T-helper 1 cell treated with Interleukin-12 subunit alpha and Interleukin-12 subunit beta and Interleukin-4 antibody, amounts not matched to agents 30 μg/mL and 1 μg/mL, for 36 hours (primary cell): ENCODE results near the gene TLE4.

Source experiments
- H3K27ac Mint-ChIP-seq: one replicate; pipeline ENCODE4 v1.8.0; 2021; ENCODE audit warnings: mild to moderate bottlenecking, mixed read lengths
- H3K27me3 Mint-ChIP-seq: one replicate; pipeline ENCODE4 v1.8.0; 2021; ENCODE audit warnings: low read depth, mixed read lengths
- H3K36me3 Mint-ChIP-seq: one replicate; pipeline ENCODE4 v1.8.0; 2021; ENCODE audit warnings: low read depth, mixed read lengths
- H3K4me1 Mint-ChIP-seq: one replicate; pipeline ENCODE4 v1.8.0; 2021; ENCODE audit warnings: low read depth, mixed read lengths
- H3K4me3 Mint-ChIP-seq: one replicate; pipeline ENCODE4 v1.8.0; 2021; ENCODE audit warnings: mild to moderate bottlenecking, moderate library complexity, mixed read lengths
- H3K9me3 Mint-ChIP-seq: one replicate; pipeline ENCODE4 v1.8.0; 2021; ENCODE audit warnings: mixed read lengths

Gene TLE4

DNA sequence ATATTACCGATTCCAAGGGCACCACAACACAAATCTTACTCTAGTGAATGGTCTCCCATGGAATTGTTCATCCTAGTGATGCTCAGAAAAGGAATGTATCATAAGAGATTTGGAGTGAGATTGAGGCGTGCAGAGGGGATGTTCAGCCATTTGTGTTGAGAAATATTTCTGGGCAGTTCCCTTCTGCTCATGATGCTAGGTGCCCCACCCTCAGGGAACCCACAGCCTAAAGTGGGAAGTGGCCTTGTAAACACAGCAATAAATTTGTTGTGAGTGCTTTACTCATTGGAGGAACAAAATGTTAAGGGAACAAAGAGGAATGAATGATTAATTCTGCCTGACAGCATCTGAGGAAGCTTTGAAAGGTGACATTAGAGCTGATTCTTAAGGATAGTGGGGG is 129.9 kb downstream of the TLE4 start:
- no peaks in the 10 kb centered on the region for H3K27me3 Mint-ChIP-seq
- H3K36me3 Mint-ChIP-seq = peaks cover 12% of the 10 kb centered on the region
- H3K4me1 Mint-ChIP-seq = peaks cover 9% of the 10 kb centered on the region
- H3K27ac Mint-ChIP-seq = no peak overlapping the region
- H3K9me3 Mint-ChIP-seq = no peaks in the 10 kb centered on the region
- no peak overlapping the region for H3K4me3 Mint-ChIP-seq

DNA sequence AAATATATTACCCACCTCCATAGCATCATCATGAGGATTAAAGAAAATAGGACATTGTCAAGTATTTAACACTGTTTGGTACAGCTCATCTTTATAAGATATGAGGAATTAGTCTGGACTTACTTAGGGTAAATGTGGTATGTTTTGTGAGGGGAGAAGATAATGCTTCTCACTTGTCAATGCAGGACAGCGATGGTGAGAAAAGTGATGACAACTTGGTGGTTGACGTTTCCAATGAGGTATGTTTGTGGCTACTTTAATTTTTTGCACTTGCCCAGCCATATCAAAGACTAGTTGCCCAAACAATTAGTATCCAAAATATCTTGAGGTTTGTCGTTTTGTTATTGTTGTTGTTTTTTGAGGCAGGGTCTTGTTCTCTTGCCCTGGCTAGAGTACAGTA is 133.9 kb downstream of the TLE4 start:
- H3K4me1 Mint-ChIP-seq = peaks cover 9% of the 10 kb centered on the region
- no peaks in the 10 kb centered on the region for H3K27me3 Mint-ChIP-seq
- H3K4me3 Mint-ChIP-seq = no peak overlapping the region
- no peak overlapping the region for H3K27ac Mint-ChIP-seq
- no peaks in the 10 kb centered on the region for H3K9me3 Mint-ChIP-seq
- H3K36me3 Mint-ChIP-seq = peaks cover 21% of the 10 kb centered on the region

DNA sequence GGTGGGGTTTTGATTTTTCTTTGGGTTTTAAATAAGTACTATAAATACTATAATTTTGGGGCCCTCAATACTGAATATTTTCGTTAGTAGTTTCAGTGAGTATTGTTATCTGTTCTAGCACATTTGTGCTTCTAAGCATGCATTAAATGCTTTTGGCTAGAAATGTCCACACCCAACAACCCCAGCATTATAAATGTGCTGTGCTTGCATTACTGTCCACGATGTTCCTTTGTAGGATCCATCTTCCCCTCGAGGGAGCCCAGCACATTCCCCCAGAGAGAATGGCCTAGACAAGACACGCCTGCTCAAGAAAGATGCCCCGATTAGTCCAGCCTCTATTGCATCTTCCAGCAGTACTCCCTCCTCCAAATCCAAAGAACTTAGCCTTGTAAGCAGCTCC is 134.7 kb downstream of the TLE4 start:
- Mint-ChIP-seq H3K27ac (no peak overlapping the region), H3K4me1 (peaks cover 8% of the 10 kb centered on the region), H3K4me3 (no peak overlapping the region), H3K9me3 (no peaks in the 10 kb centered on the region), H3K27me3 (no peaks in the 10 kb centered on the region), H3K36me3 (peaks cover 25% of the 10 kb centered on the region)

DNA sequence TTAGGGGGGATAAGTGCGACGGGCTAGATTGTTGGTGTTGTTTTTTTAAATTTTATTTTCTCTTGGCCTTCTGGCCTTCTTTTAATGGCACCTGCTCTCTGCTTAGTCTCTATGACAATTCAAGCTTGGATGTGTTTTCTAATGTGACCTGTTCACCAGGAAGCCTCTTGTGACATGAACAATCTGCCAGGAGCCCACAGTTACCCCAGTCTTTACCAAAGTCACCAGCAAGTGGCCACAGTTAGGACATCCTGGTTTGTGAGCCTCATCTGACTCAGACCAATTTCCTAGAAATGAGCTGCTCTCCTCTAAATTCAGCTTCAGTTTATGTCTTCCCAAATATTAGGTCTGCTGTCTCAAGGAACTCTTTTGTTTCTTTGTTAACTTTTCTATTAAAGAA is 135.8 kb downstream of the TLE4 start:
- peaks cover 25% of the 10 kb centered on the region for H3K36me3 Mint-ChIP-seq
- no peak overlapping the region for H3K4me3 Mint-ChIP-seq
- H3K27ac Mint-ChIP-seq = no peak overlapping the region
- no peaks in the 10 kb centered on the region for H3K27me3 Mint-ChIP-seq
- no peaks in the 10 kb centered on the region for H3K9me3 Mint-ChIP-seq
- peaks cover 8% of the 10 kb centered on the region for H3K4me1 Mint-ChIP-seq

DNA sequence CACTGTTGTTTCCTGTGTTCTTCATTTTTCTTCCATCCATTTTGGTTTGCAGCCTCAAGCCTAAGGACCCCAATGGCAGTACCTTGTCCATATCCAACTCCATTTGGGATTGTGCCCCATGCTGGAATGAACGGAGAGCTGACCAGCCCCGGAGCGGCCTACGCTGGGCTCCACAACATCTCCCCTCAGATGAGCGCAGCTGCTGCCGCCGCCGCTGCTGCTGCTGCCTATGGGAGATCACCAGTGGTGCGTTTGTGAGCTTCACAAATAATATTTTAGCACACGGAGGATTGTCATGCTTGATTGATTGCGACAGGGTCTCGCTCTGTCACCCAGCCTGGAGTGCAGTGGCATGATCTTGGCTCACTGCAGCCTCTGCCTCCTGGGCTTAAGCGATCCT is 136.8 kb downstream of the TLE4 start:
- peaks cover 8% of the 10 kb centered on the region for H3K4me1 Mint-ChIP-seq
- H3K4me3 Mint-ChIP-seq = no peak overlapping the region
- H3K27ac Mint-ChIP-seq = no peak overlapping the region
- no peaks in the 10 kb centered on the region for H3K27me3 Mint-ChIP-seq
- peaks cover 26% of the 10 kb centered on the region for H3K36me3 Mint-ChIP-seq
- no peaks in the 10 kb centered on the region for H3K9me3 Mint-ChIP-seq

DNA sequence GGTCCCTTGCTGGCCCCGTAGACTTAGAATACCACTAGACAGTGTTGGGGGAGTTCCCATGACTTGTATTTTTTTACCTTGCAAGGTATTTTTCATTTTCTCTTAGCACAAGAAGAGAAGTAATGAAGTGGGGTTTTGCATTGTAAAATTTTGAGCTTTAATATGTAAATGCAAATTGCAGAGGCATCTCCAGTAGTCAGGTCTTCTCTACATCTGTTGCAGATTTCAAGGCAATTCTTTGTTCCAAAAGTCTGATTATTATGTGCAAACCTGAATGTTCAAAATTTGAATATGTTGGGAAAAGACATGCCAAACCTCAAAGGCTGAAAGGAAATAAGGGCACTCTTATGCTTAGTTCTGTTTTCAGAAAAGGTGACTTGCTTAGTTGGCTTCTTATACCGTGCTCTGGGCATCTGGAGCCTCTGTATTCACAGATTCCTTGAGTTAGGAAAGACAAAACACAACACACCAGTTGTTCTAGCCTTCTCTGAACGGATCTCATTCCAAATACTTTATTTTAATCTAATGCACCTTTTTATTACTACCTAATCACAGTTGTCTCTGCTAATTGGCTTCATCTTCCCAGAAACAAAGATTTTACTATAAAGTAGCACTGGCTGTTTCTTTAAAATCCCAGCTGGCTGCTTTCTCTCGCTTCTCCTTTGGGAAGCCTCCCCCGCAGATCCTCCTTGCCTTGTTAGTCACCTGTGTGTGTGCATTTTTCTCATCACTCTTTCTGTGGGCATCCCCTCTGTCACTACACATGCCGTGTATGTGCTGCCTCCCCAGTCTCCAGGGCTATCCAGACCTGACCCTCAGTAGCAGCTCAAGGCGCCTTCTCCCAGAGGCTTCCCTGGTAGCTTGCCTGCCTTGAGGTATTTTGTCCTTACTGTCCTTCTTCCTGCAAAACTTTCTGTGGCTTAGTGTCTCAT is 138.2 kb downstream of the TLE4 start:
- Mint-ChIP-seq H3K4me3 (no peak overlapping the region), H3K4me1 (peaks cover 8% of the 10 kb centered on the region), H3K27me3 (no peaks in the 10 kb centered on the region), H3K36me3 (peaks cover 30% of the 10 kb centered on the region), H3K9me3 (no peaks in the 10 kb centered on the region), H3K27ac (no peak overlapping the region)

DNA sequence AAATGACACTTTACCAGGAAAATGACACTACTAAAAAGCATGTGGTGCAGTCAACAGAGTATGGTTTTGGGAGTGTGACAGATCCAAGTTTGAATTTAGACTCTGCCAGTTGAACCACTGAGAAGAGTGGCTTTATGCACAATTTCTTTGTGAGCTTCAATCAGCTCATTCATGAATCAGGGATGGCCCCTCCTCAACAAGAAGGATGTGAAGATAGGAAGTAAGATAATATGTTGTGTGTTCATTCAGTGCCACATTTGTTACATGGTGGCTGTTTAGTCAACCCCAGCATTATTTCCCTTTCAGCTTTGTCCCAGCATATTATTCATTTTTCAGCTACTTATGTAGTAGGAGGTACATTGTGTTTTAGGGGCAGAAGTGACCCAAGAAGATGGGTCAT is 140.1 kb downstream of the TLE4 start:
- Mint-ChIP-seq H3K4me1 (peaks cover 8% of the 10 kb centered on the region), H3K4me3 (no peak overlapping the region), H3K9me3 (no peaks in the 10 kb centered on the region), H3K27ac (no peak overlapping the region), H3K36me3 (peaks cover 18% of the 10 kb centered on the region), H3K27me3 (no peaks in the 10 kb centered on the region)

DNA sequence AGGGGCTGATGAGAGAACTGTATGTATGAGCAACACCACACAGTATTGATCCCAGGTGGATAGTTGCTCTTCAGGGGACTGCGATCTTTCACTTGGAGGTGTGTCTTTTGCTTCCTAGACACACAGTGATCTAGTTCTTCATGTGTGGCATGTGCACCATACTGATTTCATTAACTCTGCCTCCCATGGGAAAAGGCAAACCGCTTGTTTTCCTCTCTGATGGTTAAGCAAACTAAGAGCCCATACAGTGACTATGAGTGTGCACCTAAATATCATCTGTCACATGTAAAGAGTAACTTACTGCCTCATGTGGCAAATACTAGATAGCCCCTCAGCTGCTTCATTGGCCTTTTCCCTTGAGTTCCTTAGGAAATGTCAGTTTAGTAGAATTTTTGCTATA is 147.3 kb downstream of the TLE4 start:
- H3K9me3 Mint-ChIP-seq = no peaks in the 10 kb centered on the region
- H3K4me1 Mint-ChIP-seq = no peaks in the 10 kb centered on the region
- H3K27ac Mint-ChIP-seq = no peak overlapping the region
- H3K4me3 Mint-ChIP-seq = no peak overlapping the region
- peaks cover 38% of the 10 kb centered on the region for H3K36me3 Mint-ChIP-seq
- H3K27me3 Mint-ChIP-seq = no peaks in the 10 kb centered on the region

DNA sequence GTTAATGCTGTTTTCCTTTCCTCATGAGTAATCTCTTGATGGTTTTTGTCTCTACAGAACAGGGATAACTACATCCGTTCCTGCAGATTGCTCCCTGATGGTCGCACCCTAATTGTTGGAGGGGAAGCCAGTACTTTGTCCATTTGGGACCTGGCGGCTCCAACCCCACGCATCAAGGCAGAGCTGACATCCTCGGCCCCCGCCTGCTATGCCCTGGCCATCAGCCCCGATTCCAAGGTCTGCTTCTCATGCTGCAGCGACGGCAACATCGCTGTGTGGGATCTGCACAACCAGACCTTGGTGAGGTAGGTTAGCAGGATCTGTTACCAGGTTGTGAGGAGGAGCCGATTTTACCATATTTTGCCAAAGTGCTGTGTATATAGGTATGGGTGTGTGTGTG is 148.2 kb downstream of the TLE4 start:
- H3K4me3 Mint-ChIP-seq = no peak overlapping the region
- H3K9me3 Mint-ChIP-seq = no peaks in the 10 kb centered on the region
- H3K4me1 Mint-ChIP-seq = no peaks in the 10 kb centered on the region
- peaks cover 37% of the 10 kb centered on the region for H3K36me3 Mint-ChIP-seq
- H3K27me3 Mint-ChIP-seq = no peaks in the 10 kb centered on the region
- H3K27ac Mint-ChIP-seq = no peak overlapping the region

DNA sequence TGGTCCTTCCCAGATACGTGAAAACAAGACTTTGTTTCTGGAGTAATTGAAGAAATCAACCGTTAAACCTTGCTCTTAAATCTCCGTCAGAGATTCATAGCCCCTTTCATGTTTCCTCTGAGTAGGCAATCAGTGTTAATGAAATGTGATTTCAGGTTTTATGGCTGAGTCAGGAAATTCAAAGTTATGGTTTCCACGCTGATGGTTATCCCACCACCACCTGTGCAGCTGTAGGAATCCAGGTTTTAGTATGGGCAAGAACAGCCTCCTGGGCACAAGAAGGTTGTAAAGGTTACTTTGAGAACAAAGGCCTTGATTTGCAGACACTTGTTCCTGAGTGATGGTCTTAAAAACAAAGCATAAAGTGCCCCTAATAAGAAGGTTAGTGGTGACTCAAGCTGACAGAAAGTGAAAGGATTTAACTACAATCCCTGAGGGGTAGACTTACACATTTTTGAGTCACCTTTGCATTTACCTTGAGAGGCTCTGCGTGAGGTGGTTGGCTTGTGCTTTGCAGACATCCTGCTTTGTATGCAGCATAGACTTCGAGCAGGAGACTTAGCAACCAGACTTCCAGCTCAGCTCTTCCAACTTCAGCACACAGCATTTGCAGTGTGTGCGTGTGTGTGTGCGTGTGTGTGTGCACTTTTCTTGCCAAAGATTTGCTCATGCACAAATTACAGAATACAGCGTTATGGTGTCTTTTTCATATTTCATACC is 159.6 kb downstream of the TLE4 start:
- Mint-ChIP-seq H3K4me1 (peaks cover 2% of the 10 kb centered on the region), H3K36me3 (peaks cover 12% of the 10 kb centered on the region), H3K27me3 (no peaks in the 10 kb centered on the region), H3K27ac (no peak overlapping the region), H3K9me3 (peaks cover 14% of the 10 kb centered on the region), H3K4me3 (no peak overlapping the region)

DNA sequence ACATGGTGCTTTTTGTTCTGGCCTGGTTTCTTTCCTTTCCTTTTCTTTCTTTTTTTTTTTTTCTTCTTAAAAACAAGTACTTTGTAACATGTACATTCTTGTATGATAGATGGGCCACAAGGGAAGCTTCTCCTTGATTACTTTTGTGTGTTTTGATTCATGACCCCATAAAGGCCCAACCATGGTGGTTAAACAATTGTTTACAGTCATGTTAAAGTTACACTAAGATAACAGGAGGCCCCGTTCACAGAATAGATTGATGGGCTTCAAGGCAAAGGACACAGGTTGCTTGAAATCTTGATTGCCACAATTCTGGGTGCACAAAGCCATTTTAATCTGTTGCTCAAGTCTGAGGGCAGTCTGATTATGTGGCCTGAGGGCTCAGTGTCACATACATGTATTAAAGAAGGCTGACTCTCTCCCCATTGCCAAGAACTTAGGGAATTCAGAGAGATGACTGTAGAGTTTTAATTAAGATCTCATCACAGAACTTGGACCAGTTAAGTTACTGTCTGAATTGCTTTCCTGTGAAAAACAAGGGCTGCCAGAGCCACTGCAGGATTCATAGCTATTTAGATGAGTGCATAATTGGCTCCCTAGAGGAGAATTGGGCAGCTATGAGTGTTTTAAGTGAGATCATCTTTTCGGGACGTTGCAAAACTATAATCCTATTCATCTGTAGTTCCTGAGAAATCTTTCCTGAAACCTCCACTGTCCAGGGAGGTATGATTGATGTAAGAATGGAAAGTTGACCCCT is 163.4 kb downstream of the TLE4 start:
- H3K9me3 Mint-ChIP-seq = peaks cover 14% of the 10 kb centered on the region
- H3K27me3 Mint-ChIP-seq = no peaks in the 10 kb centered on the region
- H3K36me3 Mint-ChIP-seq = peaks cover 4% of the 10 kb centered on the region
- H3K4me3 Mint-ChIP-seq = no peak overlapping the region
- no peak overlapping the region for H3K27ac Mint-ChIP-seq
- H3K4me1 Mint-ChIP-seq = peaks cover 2% of the 10 kb centered on the region

DNA sequence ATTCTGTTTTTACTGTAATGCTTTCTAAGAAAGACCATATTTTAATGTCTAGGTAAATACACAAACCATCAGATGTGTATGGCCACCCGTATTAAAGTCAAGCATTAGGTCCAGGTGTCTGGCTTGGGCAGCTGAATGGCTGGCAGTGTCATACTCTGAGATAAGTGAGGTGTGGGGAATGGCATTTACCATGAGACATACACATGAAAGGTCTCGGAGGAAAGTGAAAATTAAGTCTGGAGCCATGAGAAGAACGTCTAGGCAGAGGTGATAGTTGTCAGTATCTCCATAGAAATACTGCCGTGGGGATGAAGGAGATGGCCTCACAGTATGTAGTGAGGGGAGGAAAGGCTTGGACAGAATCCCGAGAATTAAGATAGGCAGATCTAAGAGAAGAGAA is 164.3 kb downstream of the TLE4 start:
- peaks cover 2% of the 10 kb centered on the region for H3K4me1 Mint-ChIP-seq
- no peak overlapping the region for H3K4me3 Mint-ChIP-seq
- H3K9me3 Mint-ChIP-seq = peaks cover 14% of the 10 kb centered on the region
- no peaks in the 10 kb centered on the region for H3K27me3 Mint-ChIP-seq
- H3K27ac Mint-ChIP-seq = no peak overlapping the region
- H3K36me3 Mint-ChIP-seq = peaks cover 4% of the 10 kb centered on the region

DNA sequence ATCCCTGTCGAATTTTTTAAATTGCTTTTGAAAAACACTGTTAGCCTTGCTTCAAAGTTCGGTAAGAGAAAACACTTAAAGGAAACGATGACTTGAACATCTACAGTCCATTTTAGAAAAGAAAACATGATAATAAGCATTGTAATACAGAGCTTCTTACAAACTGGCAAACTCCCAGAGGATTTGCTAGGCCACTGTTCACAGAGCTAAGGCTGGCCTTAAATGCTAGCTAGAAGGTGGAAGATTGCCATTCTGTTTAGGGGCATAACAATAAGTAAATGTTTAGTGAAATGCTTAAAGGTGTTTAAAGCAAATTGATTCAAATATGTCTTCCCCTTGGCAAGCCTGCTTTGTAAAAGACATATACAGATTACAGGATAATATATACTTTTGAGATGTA is 169.6 kb downstream of the TLE4 start:
- Mint-ChIP-seq H3K27me3 (peaks cover 3% of the 10 kb centered on the region), H3K36me3 (no peaks in the 10 kb centered on the region)

DNA sequence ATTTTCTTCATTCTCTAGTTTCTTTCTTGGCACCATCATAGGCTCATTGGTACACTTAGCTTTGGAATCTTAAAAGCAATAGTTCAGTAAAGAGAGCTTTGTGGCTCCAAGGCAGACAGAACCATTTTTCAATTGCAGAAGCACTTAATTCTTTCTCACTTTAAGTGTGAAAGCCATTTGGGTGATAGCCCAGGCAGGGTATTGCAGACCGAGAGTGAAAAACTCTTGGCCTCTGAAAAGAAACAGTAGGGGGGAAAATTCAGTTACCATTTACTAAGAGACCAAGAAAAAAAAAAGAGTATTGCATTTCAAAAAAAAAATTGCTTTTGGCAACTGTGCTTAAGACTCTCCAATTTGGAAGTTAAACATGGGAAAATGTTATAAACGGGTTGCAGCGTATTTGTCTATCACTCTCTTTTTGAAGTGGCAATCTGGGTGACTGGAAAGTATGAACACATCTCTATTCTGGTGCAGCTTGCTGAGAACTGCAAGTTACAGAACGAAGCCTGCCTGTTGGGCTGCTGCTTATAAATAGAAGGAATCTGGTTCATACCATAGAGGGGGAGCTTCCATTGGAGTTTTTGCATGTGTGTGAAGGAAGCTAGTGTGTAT is 170.5 kb downstream of the TLE4 start:
- Mint-ChIP-seq H3K4me1 (no peaks in the 10 kb centered on the region), H3K27me3 (peaks cover 3% of the 10 kb centered on the region), H3K4me3 (no peak overlapping the region), H3K9me3 (peaks cover 4% of the 10 kb centered on the region), H3K27ac (no peak overlapping the region), H3K36me3 (no peaks in the 10 kb centered on the region)

More for the DNA sequence above, 169.6 kb downstream of the TLE4 start:
- Mint-ChIP-seq H3K4me1 (no peaks in the 10 kb centered on the region), H3K9me3 (peaks cover 4% of the 10 kb centered on the region), H3K4me3 (no peak overlapping the region), H3K27ac (no peak overlapping the region)
